CD4-positive, alpha-beta T cell (primary cell): Measurements from ENCODE around the gene ARPC5. TPM values are rescaled to one million over a fixed set of nuclear protein-coding genes. Genes with fewer than 3 reads are reported as not detected.

Experiments
- ATAC-seq: fragments of 200-7000 bp; cut with Tn5 transposase; one replicate; pipeline ENCODE4 v1.10.0; 2022; ENCODE audit warnings: mild to moderate bottlenecking; ENCODE audit not compliant: poor library complexity
- CTCF ChIA-PET: fragments of 350-600 bp; sonication (Branson Sonifier 250); formaldehyde crosslinking; loops from one replicate; lab custom pipeline; 2021; ENCODE audit warnings: antibody characterized with exemption, inconsistent platforms; lab: Charles Lee
- POLR2A ChIA-PET: fragments of 350-600 bp; sonication (Branson Sonifier 250); formaldehyde crosslinking; loops from one replicate; lab custom pipeline; 2021; ENCODE audit warnings: antibody characterized with exemption, inconsistent platforms; lab: Charles Lee
- DNase-seq, 14 experiments: peaks; one replicate each; pipeline ENCODE4 v3.0.0-alpha.2; 2013 to 2020; ENCODE audit warnings: mixed read lengths in 2 of 14
- H3K27ac ChIP-seq, 2 donors: one replicate each; pipeline versions ENCODE4 v1.5.1 to v1.7.0; 2013; ENCODE audit warnings: low read length in 2 of 2, low read depth in 1 of 2, mild to moderate bottlenecking in 1 of 2
- H3K27me3 ChIP-seq, 2 experiments: 1 replicate in 1 of 2; 2 replicates in 1 of 2; pipeline versions ENCODE4 v1.6.1 to v1.7.0; 2013; ENCODE audit warnings: low read length in 2 of 2, control low read depth in 1 of 2, mild to moderate bottlenecking in 1 of 2, moderate library complexity in 1 of 2; ENCODE audit not compliant: insufficient read depth in 2 of 2, control insufficient read depth in 1 of 2
- H3K36me3 ChIP-seq: one replicate; pipeline ENCODE4 v1.6.1; 2013; ENCODE audit warnings: low read length, control low read depth; ENCODE audit not compliant: insufficient read depth
- H3K4me1 ChIP-seq: one replicate; pipeline ENCODE4 v1.6.1; 2013; ENCODE audit warnings: low read length, control low read depth; ENCODE audit not compliant: insufficient read depth
- H3K4me3 ChIP-seq: one replicate; pipeline ENCODE4 v1.5.1; 2013; ENCODE audit warnings: mild to moderate bottlenecking, low read length, moderate library complexity
- H3K9me3 ChIP-seq, 2 experiments: 1 replicate in 1 of 2; 2 replicates in 1 of 2; pipeline versions ENCODE4 v1.6.1 to v1.7.0; 2013; ENCODE audit warnings: low read length in 2 of 2, mild to moderate bottlenecking in 2 of 2, control low read depth in 1 of 2, moderate library complexity in 1 of 2; ENCODE audit not compliant: control insufficient read depth in 1 of 2, insufficient read depth in 1 of 2
- H3K27ac Mint-ChIP-seq: one replicate; pipeline ENCODE4 v1.8.0; 2020; ENCODE audit warnings: mixed read lengths
- H3K27me3 Mint-ChIP-seq: one replicate; pipeline ENCODE4 v1.8.0; 2021; ENCODE audit warnings: mixed read lengths
- H3K36me3 Mint-ChIP-seq: one replicate; pipeline ENCODE4 v1.8.0; 2021; ENCODE audit warnings: low read depth, mixed read lengths
- H3K4me1 Mint-ChIP-seq: one replicate; pipeline ENCODE4 v1.8.0; 2021; ENCODE audit warnings: low read depth, mixed read lengths
- H3K4me3 Mint-ChIP-seq: one replicate; pipeline ENCODE4 v1.8.0; 2020; ENCODE audit warnings: mild to moderate bottlenecking, mixed read lengths
- H3K9me3 Mint-ChIP-seq: one replicate; pipeline ENCODE4 v1.8.0; 2020; ENCODE audit warnings: mixed read lengths
- CTCF ChIP-seq: fragments of 200-600 bp; IDR thresholded peaks from one replicate; pipeline ENCODE4 v1.8.0; 2022; ENCODE audit warnings: antibody characterized with exemption, mild to moderate bottlenecking
- intact Hi-C, 2 experiments: fragments of 100-400 bp; cut with DNase I in 1 of 2; cut with micrococcal nuclease in 1 of 2; formaldehyde crosslinking; loops; one replicate each; pipeline versions ENCODE4 v1.15.1 to v1.9.0; 2023 to 2025; cut with DNase I, micrococcal nuclease
- total RNA-seq, 174 experiments: library from RNA in 2 of 174; stranded (reverse) in 2 of 174; gene quantifications; one replicate each; pipeline ENCODE4 v1.2.3 and lab custom pipeline; 2021 to 2026

Gene ARPC5
- total RNA-seq, 2 experiments from 2014 or later = 21.4 to 23.0 TPM

GRCh38 chr1:183655562-183656075 lies 20.0 kb upstream of the ARPC5 start:
- peak; percentile 50 to 87 (median 70) for DNase-seq
- POLR2A ChIA-PET = interaction anchor here (0.7 to 1.3 kb wide), 4 partner anchors 21 to 263 kb away, joined by 3 to 15 read pairs (median 4); no protein-coding TSS in a partner anchor
- ATAC-seq = peak; percentile 70
- H3K36me3 Mint-ChIP-seq = no peaks in the 10 kb centered on the region
- Histone ChIP-seq H3K36me3 (no peaks in the 10 kb centered on the region), H3K4me3 (no peak overlapping the region), H3K9me3 (no peaks in the 10 kb centered on the region), H3K4me1 (peaks cover 28% of the 10 kb centered on the region), H3K27me3 (no peaks in the 10 kb centered on the region), H3K27ac (no peak overlapping the region)
- H3K27ac Mint-ChIP-seq = no peak overlapping the region
- H3K4me3 Mint-ChIP-seq = no peak overlapping the region
- CTCF ChIA-PET = interaction anchor here (0.5 to 4.4 kb wide), 10 partner anchors 10 to 414 kb away, joined by 3 to 57 read pairs (median 8); no protein-coding TSS in a partner anchor
- intact Hi-C loops = loop anchor here (1.0 to 5.0 kb wide), 3 partner anchors 21 to 567 kb away; partner anchors contain the start of gene ARPC5 (in 1 of the 2)
- H3K9me3 Mint-ChIP-seq = no peaks in the 10 kb centered on the region
- H3K27me3 Mint-ChIP-seq = no peaks in the 10 kb centered on the region
- TF ChIP-seq CTCF = peak; percentile 85
- H3K4me1 Mint-ChIP-seq = peaks cover 40% of the 10 kb centered on the region

GRCh38 chr1:183654706-183655105 lies 19.1 kb upstream of the ARPC5 start:
- no peak overlapping the region for H3K4me3 ChIP-seq
- Mint-ChIP-seq H3K9me3 (no peaks in the 10 kb centered on the region), H3K4me1 (peaks cover 40% of the 10 kb centered on the region), H3K4me3 (no peak overlapping the region), H3K27me3 (no peaks in the 10 kb centered on the region), H3K27ac (no peak overlapping the region), H3K36me3 (no peaks in the 10 kb centered on the region)
- POLR2A ChIA-PET = interaction anchor here (0.7 kb wide), 1 partner anchor 169 kb away, joined by 3 read pairs; no protein-coding TSS in a partner anchor
- intact Hi-C loops = loop anchor here (1.0 to 5.0 kb wide), 4 partner anchors 20 to 568 kb away; partner anchors contain the start of gene ARPC5 (in 1 of the 2)
- CTCF ChIA-PET = interaction anchor here (0.5 to 4.4 kb wide), 9 partner anchors 9 to 261 kb away, joined by 3 to 57 read pairs (median 6); no protein-coding TSS in a partner anchor
- no peak for DNase-seq
- no peak for ATAC-seq
- no peaks in the 10 kb centered on the region for H3K36me3 ChIP-seq
- no peak for TF ChIP-seq CTCF
- H3K27ac ChIP-seq = no peak overlapping the region
- peaks cover 28% of the 10 kb centered on the region for H3K4me1 ChIP-seq
- H3K27me3 ChIP-seq = no peaks in the 10 kb centered on the region
- H3K9me3 ChIP-seq = no peaks in the 10 kb centered on the region

- Mint-ChIP-seq H3K4me3 (no peak overlapping the region), H3K36me3 (no peaks in the 10 kb centered on the region), H3K27ac (peak overlapping the region; percentile 74), H3K27me3 (no peaks in the 10 kb centered on the region), H3K4me1 (peaks cover 40% of the 10 kb centered on the region), H3K9me3 (no peaks in the 10 kb centered on the region)
- ChIA-PET POLR2A (interaction anchor here (0.7 to 1.0 kb wide), 2 partner anchors 169 to 262 kb away, joined by 3 to 4 read pairs; no protein-coding TSS in a partner anchor), CTCF (interaction anchor here (0.9 to 4.4 kb wide), 3 partner anchors 23 to 262 kb away, joined by 3 to 57 read pairs (median 16); no protein-coding TSS in a partner anchor)
- DNase-seq = no peak
- H3K4me1 ChIP-seq = peaks cover 28% of the 10 kb centered on the region
- H3K36me3 ChIP-seq = no peaks in the 10 kb centered on the region
- ATAC-seq = no peak
- TF ChIP-seq CTCF = no peak
- H3K27me3 ChIP-seq = no peaks in the 10 kb centered on the region
- intact Hi-C loops = loop anchor here (2.0 to 5.0 kb wide), 3 partner anchors 17 to 33 kb away; partner anchors contain the start of gene ARPC5 (in 1 of the 2)
- no peaks in the 10 kb centered on the region for H3K9me3 ChIP-seq
- H3K27ac ChIP-seq = no peak overlapping the region
- no peak overlapping the region for H3K4me3 ChIP-seq
These were observed 18.4 kb upstream of the ARPC5 start for GRCh38 chr1:183653876-183654451.
